HG02870 (cell line): ENCODE data around the gene FAM151A.
"Not testable (repeated sequence)": the region's sequence is repeated elsewhere in the genome, so short reads cannot be mapped to it uniquely, and the experiment has no call there.

Experiments used
- ATAC-seq: cut with Tn5 transposase; IDR thresholded peaks from one replicate; pipeline ENCODE4 v1.9.1; 2021; ENCODE audit warnings: mild to moderate bottlenecking, moderate library complexity; ENCODE audit not compliant: unreplicated experiment

The FAM151A gene

DNA sequence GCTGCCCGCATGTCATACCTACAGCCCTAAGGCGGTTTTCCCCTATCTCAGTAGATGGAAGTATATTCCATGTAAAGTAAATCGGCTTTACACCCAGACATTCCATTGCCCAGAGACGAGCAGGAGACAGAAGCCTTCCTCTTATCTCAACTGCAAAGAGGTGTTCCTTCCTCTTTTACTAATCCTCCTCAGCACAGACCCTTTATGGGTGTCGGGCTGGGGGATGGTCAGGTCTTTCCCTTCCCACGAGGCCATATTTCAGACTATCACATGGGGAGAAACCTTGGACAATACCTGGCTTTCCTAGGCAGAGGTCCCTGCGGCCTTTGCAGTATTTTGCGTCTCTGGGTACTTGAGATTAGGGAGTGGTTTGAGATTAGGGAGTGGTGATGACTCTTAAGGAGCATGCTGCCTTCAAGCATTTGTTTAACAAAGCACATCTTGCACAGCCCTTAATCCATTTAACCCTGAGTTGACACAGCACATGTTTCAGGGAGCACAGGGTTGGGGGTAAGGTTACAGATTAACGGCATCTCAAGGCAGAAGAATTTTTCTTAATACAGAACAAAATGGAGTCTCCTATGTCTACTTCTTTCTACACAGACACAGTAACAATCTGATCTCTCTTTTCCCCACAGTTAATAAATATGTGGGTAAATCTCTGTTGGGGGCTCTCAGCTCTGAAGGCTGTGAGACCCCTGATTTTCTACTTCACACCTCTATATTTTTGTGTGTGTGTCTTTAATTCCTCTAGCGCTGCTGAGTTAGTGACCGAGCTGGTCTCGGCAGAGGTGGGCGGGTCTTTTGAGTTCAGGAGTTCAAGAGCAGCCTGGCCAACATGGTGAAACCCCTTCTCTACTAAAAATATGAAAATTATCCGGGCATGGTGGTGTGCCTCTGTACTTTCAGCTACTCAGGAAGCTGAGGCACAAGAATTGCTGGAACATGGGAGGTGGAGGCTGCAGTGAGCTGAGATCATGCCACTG, 13.4 kb upstream of the FAM151A start:
- ATAC-seq = not testable (repeated sequence)

DNA sequence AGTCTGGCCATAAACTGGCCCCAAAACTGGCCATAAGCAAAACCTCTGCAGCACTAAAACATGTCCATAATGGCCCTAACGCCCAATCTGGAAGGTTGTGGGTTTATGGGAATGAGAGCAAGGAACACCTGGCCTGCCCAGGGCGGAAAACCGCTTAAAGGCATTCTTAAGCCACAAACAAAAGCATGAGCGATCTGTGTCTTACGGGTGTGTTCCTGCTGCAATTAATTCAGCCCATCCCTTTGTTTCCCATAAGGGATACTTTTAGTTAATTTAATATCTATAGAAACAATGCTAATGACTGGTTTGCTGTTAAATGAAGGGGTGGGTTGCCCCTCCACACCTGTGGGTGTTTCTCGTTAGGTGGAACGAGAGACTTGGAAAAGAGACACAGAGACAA, 12.5 kb upstream of the FAM151A start:
- ATAC-seq = not testable (repeated sequence)

GRCh38 chr1:54627196-54627595, 3.9 kb upstream of the FAM151A start:
- no peak for ATAC-seq

- ATAC-seq = no peak
Measured at GRCh38 chr1:54624466-54625464, 1.4 kb upstream of the FAM151A start.

GRCh38 chr1:54619749-54620148, 3.6 kb downstream of the FAM151A start:
- no peak for ATAC-seq

GRCh38 chr1:54615531-54616279, 7.6 kb downstream of the FAM151A start:
- no peak for ATAC-seq

- ATAC-seq = no peak
Measured at GRCh38 chr1:54614563-54614962, 8.8 kb downstream of the FAM151A start.

DNA sequence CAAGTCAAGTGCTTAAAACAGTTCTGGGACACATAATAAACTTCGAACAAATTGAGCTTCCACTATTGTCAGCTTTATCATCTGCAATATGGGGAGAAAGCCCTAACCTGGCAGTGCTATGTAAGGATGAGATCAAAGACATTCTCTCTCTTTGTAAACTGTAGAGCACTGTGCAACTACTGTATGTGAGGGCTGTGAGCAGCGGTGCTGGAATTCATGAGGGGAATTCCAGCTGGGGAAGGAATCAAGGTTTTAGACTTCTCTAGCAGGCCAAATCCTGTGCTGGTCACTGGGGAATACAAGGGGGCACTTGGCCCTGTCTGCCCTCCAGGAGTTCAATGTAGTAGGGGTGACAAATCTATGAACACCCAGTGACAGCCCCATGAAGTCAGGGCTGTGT, 9.3 kb downstream of the FAM151A start:
- ATAC-seq = no peak

DNA sequence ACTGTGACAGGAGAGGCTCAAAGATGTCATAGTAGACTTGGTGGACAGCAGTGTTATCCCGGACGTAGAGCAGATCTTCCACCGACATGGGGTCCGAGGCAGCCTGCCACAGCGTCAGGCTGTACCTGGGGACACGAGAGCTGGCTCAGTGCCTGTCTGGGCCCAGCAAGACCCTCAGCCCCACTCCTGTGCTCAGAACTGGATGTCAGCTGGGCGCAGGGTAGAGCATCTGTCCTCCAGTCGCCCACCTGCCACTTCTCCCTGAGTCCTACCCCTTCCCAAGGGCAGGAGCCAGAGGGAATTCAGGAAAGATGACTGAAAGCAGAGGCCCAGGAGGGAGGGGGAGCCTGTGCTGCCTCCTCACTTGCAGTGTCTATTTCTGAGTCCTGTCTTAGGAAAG, 11.7 kb downstream of the FAM151A start:
- ATAC-seq = no peak

DNA sequence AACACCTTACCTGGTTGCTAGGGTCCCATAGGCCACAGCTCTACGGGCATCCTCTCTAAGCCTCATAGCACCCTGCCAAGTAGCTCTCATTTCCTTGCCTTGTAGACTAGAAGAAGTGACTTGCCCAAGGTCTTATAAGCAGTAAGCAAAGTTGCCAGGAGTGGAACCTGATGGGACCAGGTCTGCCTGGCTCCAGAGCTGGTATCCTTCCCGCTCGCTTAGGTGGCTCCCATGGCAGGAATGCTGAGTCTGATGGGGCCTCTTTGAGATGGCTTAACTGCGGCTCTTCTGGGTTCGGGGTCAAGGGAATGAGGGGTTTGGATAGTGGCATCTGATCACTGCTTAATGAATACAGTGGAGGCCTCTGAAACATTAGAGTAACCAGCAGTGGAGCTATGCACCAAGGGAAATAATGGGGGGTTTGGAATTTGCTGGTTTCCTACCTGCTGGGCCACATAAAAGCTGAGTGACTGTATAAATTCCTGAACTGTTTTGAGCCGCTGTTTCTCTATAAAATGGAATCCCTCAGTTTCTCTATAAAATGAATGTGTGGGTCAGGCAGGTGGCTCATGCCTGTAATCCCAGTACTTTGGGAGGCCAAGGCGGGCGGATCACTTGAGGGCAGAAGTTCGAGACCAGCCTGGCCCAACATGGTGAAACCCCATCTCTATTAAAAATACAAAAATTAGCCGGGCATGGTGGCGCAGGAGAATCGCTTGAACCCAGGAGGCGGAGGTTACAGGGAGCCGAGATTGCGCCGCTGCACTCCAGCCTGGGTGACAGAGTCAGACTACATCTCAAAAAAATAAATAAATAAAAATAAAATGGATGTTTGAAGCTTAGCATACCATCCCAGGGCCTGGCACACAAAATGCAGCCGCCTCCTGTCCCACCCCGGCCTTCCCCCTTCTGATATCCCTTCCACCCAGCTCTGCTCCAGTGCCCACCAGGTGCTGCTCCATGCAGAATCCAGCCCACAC, 12.4 kb downstream of the FAM151A start:
- ATAC-seq = no peak

DNA sequence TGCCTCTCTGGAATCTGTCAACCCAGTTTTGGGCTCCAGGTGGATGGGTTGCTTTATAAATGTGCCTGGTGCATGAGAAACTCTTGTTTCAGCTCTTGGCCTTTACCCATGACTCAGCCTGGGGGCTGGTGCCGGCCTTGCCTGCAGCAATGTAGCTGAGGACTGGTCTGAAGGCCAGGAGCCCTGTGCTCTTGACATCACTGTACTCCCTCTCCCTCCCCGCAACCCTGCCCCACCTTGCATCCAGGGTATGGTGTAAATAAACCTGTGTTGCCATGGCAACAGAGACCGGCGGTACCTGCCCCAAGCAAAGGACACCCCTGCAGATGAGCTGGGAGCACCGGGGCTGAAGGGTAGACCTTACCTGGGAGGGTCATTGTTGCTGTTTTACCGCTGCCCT, 13.3 kb downstream of the FAM151A start:
- ATAC-seq = no peak

DNA sequence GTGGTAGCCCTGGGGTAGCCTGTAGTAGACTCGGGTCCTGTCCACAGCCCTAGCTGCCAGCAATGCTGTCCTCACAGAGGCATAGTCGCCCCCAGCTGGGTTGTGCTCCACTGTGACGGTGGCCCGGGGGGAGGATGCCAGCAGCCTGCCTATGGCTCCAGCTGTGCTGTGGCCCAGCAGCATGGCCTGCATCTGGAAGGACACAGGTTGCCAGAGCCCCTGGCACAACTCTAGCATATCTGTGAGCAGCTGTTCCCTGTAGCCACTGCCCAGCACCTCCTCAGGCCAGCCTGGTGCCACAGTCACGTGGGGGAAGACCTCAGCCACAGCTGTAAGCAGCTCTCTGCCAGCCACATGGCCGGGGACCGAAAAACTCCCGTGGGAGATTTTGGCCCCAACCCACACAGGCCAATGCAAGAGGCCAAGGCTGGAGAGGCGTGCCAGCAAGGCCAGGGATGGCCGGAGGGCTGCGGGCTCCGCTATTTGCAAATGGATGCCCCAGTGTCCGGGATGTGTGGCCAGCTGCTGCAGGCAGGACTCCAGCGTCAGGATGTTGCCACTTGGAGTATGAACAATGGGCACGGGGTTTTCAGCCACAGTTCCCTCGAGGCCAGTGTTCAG, 13.9 kb downstream of the FAM151A start:
- ATAC-seq = no peak

GRCh38 chr1:54608566-54609230, 14.6 kb downstream of the FAM151A start:
- no peak for ATAC-seq

DNA sequence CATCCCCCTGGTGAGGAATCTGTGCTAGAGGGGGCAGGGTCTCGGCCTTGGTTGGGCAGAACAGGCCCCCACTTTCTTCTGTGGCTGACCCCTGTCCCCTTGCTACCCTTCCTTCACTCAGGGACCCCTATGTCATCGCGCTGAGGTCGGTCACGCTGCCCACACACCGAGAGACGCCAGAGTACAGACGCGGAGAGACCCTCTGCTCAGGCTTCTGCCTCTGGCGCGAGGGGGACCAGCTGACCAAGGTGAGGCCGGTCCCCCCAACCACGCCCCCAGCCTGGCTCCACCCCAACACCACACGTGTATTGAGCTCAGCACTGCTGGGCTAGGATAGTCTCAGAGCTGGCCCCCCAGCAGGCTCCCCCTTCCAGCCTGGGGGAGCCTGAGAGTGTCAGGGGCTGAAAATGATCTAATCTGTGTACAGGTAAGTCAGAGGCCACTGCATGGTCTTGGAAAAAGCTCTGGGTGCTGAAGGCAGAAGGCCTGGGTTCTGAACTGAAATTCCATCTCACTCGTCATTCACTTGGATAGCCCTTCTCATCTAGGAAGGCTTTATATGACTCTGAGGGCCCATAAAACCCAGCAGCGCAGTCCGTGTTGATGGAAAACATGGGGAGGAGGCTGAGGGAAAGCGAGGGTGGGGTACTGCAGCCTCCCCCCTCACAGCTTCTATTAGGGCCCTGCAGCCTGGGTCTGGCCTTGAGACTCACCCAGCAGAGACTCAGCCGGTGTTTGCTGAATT, 15.3 kb downstream of the FAM151A start:
- ATAC-seq = no peak

DNA sequence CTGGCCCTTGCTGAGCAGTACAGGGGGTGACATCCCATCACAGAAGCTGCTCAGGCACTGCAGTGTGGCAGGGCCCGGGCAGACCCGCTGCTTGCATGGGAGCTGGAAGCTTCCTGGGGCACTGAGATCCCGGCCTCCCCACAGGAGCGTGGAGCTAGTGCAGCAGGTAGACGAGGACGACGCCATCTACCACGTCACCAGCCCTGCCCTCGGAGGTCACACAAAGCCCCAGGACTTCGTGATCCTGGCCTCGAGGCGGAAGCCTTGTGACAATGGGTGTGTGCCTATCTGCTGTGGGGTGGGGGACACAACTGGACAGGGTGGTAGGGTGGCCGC, 16.4 kb downstream of the FAM151A start:
- no peak for ATAC-seq

- no peak for ATAC-seq
Measured at GRCh38 chr1:54606096-54606989, 17.0 kb downstream of the FAM151A start.
